HG03354 (cell line): ENCODE results near the gene C1QTNF5.
A peak's percentile ranks its signal among the peaks of the same experiment; 100 is the strongest.

Experiments used
- ATAC-seq: cut with Tn5 transposase; IDR thresholded peaks from one replicate; pipeline ENCODE4 v1.9.1; 2021; ENCODE audit warnings: mild to moderate bottlenecking; ENCODE audit not compliant: unreplicated experiment, poor library complexity, severe bottlenecking

Gene C1QTNF5

GRCh38 chr11:119339589-119340334, 921 bp downstream of the C1QTNF5 start:
- no peak for ATAC-seq

GRCh38 chr11:119338965-119339588, 1.6 kb downstream of the C1QTNF5 start:
- no peak for ATAC-seq

GRCh38 chr11:119338318-119338890, 2.3 kb downstream of the C1QTNF5 start:
- peak; percentile 29 for ATAC-seq

- no peak for ATAC-seq
Measured at GRCh38 chr11:119337581-119338317, 2.9 kb downstream of the C1QTNF5 start.

DNA sequence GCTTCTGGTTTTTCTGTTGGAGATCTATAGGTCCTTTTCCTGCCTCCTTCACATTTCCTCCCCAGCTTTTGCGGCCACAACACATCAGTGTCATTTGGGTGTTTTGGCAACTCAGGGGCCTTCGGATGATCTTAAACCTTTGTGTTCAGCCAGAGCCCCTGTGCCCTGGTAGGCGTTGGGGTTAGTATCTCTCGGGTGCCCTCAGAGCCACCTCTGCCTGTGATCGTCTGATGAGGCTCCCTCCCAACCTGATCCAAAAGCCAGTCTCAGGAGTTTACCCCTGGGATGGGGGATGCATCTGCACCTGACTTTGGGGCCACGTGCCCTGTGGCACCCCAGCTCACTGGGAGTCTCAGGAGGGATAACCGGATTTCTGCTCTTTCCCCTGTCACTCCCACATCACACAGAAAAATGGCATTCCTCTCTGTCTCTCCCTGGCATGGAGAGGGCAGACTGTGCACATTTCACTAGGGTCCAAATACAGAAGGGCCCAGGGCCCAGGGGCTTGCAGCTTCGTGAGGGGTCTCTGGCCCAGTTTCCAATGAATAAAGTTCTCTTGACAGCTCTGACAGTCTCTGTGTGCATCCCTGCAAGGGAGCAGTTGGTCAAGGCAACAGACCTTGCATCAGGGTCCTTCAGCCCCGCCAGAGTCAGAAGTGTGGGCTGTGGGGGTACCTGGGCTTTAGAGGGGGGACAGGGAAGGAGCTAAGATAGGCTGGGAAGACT, 3.8 kb downstream of the C1QTNF5 start:
- ATAC-seq, result no peak

DNA sequence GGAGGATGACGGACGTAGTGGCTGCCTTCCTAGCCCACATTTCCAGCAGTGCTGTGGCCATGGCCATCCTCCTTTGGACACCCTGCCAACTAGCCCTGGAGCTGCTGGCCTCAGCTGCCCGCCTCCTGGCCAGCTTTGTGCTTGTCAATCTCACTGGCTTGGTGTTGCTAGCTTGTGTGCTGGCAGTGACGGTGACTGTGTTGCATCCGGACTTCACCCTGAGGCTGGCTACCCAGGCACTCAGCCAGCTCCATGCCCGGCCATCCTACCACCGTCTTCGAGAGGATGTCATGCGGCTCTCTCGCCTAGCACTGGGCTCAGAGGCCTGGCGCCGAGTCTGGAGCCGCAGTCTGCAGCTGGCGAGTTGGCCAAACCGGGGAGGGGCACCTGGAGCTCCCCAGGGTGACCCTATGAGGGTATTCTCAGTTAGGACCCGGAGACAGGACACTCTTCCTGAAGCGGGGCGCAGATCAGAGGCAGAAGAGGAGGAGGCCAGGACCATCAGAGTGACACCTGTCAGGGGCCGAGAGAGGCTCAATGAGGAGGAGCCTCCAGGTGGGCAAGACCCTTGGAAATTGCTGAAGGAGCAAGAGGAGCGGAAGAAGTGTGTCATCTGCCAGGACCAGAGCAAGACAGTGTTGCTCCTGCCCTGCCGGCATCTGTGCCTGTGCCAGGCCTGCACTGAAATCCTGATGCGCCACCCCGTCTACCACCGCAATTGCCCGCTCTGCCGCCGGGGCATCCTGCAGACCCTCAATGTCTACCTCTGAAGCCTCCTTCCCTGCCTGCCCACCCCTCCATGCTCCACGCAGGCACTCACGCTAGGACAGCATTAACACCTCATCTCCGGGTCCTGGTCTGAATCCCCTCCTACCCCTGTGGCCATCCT, 4.8 kb downstream of the C1QTNF5 start:
- ATAC-seq, result no peak

GRCh38 chr11:119335091-119335654, 5.5 kb downstream of the C1QTNF5 start:
- no peak for ATAC-seq

- ATAC-seq, result peak; percentile 95
Measured at GRCh38 chr11:119334174-119334930, 6.3 kb downstream of the C1QTNF5 start, which contains the start of gene RNF26. RNF26 (plus strand) TSS chr11:119334527; CDS start chr11:119335123, 596 bp downstream.

DNA sequence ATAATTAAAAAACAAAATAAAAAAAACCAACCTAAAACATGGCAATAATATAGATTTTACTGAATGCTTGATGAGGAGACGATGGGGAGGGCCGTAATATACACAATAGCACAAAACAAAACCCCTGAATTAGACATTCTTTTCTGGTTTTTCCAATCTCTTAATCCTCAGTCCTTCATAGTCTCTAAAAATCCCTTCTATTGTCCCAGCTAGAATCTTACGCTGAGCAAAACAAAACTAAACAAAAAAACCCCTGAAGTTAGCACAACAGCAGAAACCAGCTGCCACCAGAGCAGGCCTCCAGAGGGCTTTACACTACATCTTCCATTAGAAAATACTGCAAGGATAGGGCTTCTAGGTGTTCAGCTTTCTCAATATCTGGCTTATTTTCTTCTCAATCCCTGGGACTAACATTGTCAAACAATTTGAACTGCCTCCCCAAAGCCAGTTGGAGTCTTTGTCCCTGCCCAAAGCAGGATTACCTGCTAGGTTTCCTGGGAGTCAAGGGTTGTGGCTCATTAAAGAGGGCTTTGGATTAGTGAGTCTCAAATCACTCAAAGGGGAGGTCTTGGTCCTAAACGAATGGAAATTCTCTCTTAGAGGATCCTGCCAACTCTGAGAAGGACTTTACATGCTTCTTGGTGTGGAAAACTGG, 8.4 kb downstream of the C1QTNF5 start:
- no peak for ATAC-seq

DNA sequence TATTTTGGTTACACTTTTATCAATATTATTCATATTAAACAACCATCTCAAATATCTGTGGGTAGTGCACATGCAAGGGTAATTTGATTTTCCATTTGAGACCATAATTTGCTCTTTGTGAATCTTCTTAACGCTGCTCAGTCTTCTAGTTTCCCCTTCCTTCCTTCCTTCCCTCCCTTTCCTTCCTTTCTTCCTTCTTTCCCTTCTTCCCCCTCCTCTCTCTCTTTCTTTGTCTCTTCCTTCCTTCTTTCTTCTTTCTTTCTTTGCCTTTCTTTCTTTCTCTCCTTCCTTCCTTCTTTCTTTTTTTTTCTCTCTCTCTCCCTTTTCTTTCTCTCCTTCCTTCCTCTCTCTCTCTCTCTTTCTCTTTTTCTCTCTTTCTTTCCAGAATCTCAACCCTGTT, 10.4 kb downstream of the C1QTNF5 start:
- no peak for ATAC-seq

GRCh38 chr11:119329320-119329719, 11.4 kb downstream of the C1QTNF5 start:
- ATAC-seq, result no peak

- no peak for ATAC-seq
Measured at GRCh38 chr11:119324189-119324588, 16.5 kb downstream of the C1QTNF5 start.

DNA sequence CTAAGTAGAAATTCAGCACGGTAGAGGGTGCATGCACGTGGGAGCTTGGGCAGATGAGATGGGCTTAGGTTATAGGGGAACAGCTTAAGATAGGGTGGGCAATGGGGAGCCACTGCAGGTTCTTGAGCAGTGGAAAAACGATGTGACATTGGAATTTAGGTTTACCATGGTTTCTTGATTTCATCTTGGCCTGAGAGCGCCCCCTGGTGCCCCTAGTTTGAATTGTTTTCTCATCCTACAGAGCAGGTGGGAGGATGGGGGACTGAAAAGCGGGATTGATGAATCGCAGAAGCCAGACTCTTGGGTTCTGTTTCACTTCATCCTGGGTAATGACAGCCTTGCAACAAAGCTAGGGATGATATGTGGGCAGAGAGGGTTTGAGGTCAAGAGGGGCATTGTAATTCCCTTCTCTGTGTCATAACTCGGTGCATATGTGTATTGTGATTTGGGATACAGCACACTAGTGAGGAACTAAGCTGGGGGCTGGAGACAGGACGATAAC, 17.1 kb downstream of the C1QTNF5 start:
- no peak for ATAC-seq

DNA sequence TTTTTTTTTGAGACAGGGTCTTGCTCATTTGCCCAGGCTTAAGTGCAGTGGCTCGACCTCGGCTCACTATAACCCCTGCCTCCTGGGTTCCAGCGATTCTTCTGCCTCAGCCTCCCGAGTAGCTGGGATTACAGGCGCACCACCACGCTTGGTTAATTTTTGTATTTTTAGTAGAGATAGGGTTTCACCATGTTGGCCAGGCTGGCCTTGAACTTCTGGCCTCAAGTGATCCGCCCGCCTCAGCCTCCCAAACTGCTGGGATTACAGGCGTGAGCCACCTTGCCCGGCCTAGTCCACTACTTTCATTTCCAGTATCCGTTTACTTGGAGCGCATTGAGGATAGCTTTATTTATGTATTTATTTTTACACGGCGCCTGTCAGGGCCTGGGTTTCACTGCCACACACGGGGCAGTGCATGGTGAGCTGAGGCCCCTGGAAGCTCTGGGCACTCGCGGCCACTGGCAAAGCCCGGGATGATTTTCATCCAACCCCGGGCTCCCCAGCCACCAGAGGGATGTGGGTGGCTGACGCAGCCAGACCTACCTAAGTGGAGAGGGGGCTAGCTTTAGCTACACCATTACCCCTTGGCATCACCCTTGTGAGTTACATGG, 17.7 kb downstream of the C1QTNF5 start:
- no peak for ATAC-seq

GRCh38 chr11:119322360-119322739, 18.3 kb downstream of the C1QTNF5 start:
- ATAC-seq, result no peak

GRCh38 chr11:119320776-119321524, 19.7 kb downstream of the C1QTNF5 start:
- ATAC-seq, result peak; percentile 56
